HCT116 (cell line): ENCODE measurements around the gene TSC22D1. TPM values are rescaled to one million over a fixed set of nuclear protein-coding genes. Genes with fewer than 3 reads are reported as not detected.

Experiments
- ATAC-seq: fragments of 200-7000 bp; cut with Tn5 transposase; 2 replicates; pipeline ENCODE4 v1.9.1; 2020; ENCODE audit warnings: mild to moderate bottlenecking, moderate library complexity
- BruUV-seq: library from RNA; stranded (reverse); fragments of 400-500 nt; replicated peaks from 2 replicates; lab custom pipeline; 2021; lab: Mats Ljungman, UMichigan
- CTCF ChIA-PET: fragments of 300-600 bp; sonication (Branson Sonifier 250); formaldehyde crosslinking; loops from one replicate; lab custom pipeline; 2021; ENCODE audit warnings: antibody characterized with exemption; lab: Charles Lee
- POLR2A ChIA-PET: fragments of 300-600, 350-600 bp; sonication (Branson Sonifier 250); formaldehyde crosslinking; loops from one replicate; lab custom pipeline; 2021; ENCODE audit warnings: antibody characterized with exemption; lab: Charles Lee
- RAD21 ChIA-PET, 2 experiments: fragments of 300-600 bp; sonication (Branson Sonifier 250); formaldehyde crosslinking; loops; one replicate each; lab custom pipeline; 2023; ENCODE audit warnings: low total read pairs in 2 of 2; ENCODE audit not compliant: uncharacterized antibody in 2 of 2, unreplicated experiment in 2 of 2, low non-redundant PET in 1 of 2; lab: Charles Lee
- DNase-seq: peaks from one replicate; pipeline ENCODE4 v3.0.0-alpha.2; 2010; ENCODE audit warnings: low read depth, low spot score
- H2AFZ ChIP-seq: fragments of 200-600 bp; shearing (Covaris generic), sonication (generic); 2 replicates; pipeline ENCODE4 v1.6.1; 2017; ENCODE audit warnings: low read depth, mixed run types, mixed read lengths, antibody characterized with exemption, low read length; ENCODE audit not compliant: poor library complexity, severe bottlenecking
- H3K27ac ChIP-seq: 2 replicates; pipeline ENCODE4 v1.5.1; 2012; ENCODE audit warnings: low read depth, low read length
- H3K27me3 ChIP-seq: fragments of 200-600 bp; sonication (generic); 2 replicates; pipeline ENCODE4 v1.6.1; 2016; ENCODE audit warnings: mixed run types, low read length, mixed read lengths; ENCODE audit not compliant: insufficient read depth
- H3K36me3 ChIP-seq, 2 experiments: fragments of 200-500 bp in 1 of 2; fragments of 200-600 bp in 1 of 2; sonication (Bioruptor generic) in 1 of 2; sonication (generic) in 1 of 2; 2 replicates each; pipeline versions ENCODE4 v1.5.1 to v1.6.1; 2014 to 2016; ENCODE audit warnings: low read length in 2 of 2, inconsistent platforms in 1 of 2, mixed read lengths in 1 of 2, mixed run types in 1 of 2; ENCODE audit not compliant: insufficient read depth in 2 of 2, control insufficient read depth in 1 of 2
- H3K4me1 ChIP-seq, 2 experiments: fragments of 200-600 bp in 1 of 2; sonication (generic) in 1 of 2; 2 replicates each; pipeline versions ENCODE4 v1.5.1 to v1.6.1; 2012 to 2017; ENCODE audit warnings: low read length in 2 of 2, inconsistent platforms in 1 of 2, mild to moderate bottlenecking in 1 of 2, mixed read lengths in 1 of 2, mixed run types in 1 of 2, moderate library complexity in 1 of 2; ENCODE audit not compliant: insufficient read depth in 2 of 2, control insufficient read depth in 1 of 2
- H3K4me2 ChIP-seq: fragments of 200-600 bp; sonication (generic); 2 replicates; pipeline ENCODE4 v1.6.1; 2017; ENCODE audit warnings: mixed run types, low read length, mixed read lengths
- H3K4me3 ChIP-seq, 2 experiments: fragments of 200-600 bp in 1 of 2; sonication (generic) in 1 of 2; replicated peaks in 1 of 2; 2 replicates each; pipeline ENCODE4 v1.5.1; 2011 to 2016; ENCODE audit warnings: low read length in 2 of 2, control low read depth in 1 of 2, low read depth in 1 of 2, mild to moderate bottlenecking in 1 of 2, mixed read lengths in 1 of 2, mixed run types in 1 of 2
- H3K79me2 ChIP-seq: fragments of 200-600 bp; sonication (generic); 2 replicates; pipeline ENCODE4 v1.6.1; 2017; ENCODE audit warnings: mild to moderate bottlenecking, mixed run types, low read length, moderate library complexity, mixed read lengths; ENCODE audit not compliant: insufficient read depth
- H3K9ac ChIP-seq: fragments of 200-600 bp; sonication (generic); 2 replicates; pipeline ENCODE4 v1.6.1; 2016; ENCODE audit warnings: low read length, mixed read lengths
- H3K9me2 ChIP-seq: fragments of 200-600 bp; sonication (generic), shearing (Covaris generic); 2 replicates; pipeline ENCODE4 v1.6.1; 2017; ENCODE audit warnings: mixed run types, mild to moderate bottlenecking, moderate library complexity; ENCODE audit not compliant: insufficient read depth
- H3K9me3 ChIP-seq, 2 experiments: fragments of 200-500 bp in 1 of 2; fragments of 200-600 bp in 1 of 2; sonication (Bioruptor generic) in 1 of 2; sonication (generic) in 1 of 2; 2 replicates each; pipeline ENCODE4 v1.6.1; 2014 to 2017; ENCODE audit warnings: low read length in 2 of 2, mixed read lengths in 2 of 2, inconsistent platforms in 1 of 2, low read depth in 1 of 2, mild to moderate bottlenecking in 1 of 2, mixed run types in 1 of 2, moderate library complexity in 1 of 2; ENCODE audit not compliant: control insufficient read depth in 1 of 2, insufficient read depth in 1 of 2
- H4K20me1 ChIP-seq: fragments of 200-600 bp; sonication (generic), shearing (Covaris generic); 2 replicates; pipeline ENCODE4 v1.6.1; 2017; ENCODE audit warnings: mixed run types, mild to moderate bottlenecking, moderate library complexity; ENCODE audit not compliant: insufficient read depth
- ATF3 ChIP-seq: IDR thresholded peaks from 2 replicates; pipeline ENCODE4 v1.6.1; 2012
- CBX3 ChIP-seq: IDR thresholded peaks from 2 replicates; pipeline ENCODE4 v1.6.1; 2012; ENCODE audit warnings: low read depth
- CEBPB ChIP-seq: IDR thresholded peaks from 2 replicates; pipeline ENCODE4 v1.6.1; 2012; ENCODE audit warnings: low read depth
- ELF1 ChIP-seq: IDR thresholded peaks from 2 replicates; pipeline ENCODE4 v1.6.1; 2012; ENCODE audit warnings: low read depth, borderline replicate concordance
- EZH2phosphoT487 ChIP-seq: fragments of 200-600 bp; IDR thresholded peaks from 2 replicates; pipeline ENCODE4 v1.6.1; 2018; ENCODE audit warnings: antibody characterized with exemption, borderline replicate concordance
- FOSL1 ChIP-seq: IDR thresholded peaks from 2 replicates; pipeline ENCODE4 v1.6.1; 2012; ENCODE audit warnings: low read depth
- JUND ChIP-seq: IDR thresholded peaks from 2 replicates; pipeline ENCODE4 v1.6.1; 2012
- POLR2AphosphoS5 ChIP-seq: IDR thresholded peaks from 2 replicates; pipeline ENCODE4 v1.6.1; 2011; ENCODE audit warnings: mild to moderate bottlenecking, low read depth, low read length, moderate library complexity
- REST ChIP-seq: IDR thresholded peaks from 2 replicates; pipeline ENCODE4 v1.6.1; 2012; ENCODE audit warnings: low read depth
- SIN3A ChIP-seq: IDR thresholded peaks from 2 replicates; pipeline ENCODE4 v1.6.1; 2012; ENCODE audit warnings: low read depth
- SP1 ChIP-seq: IDR thresholded peaks from 2 replicates; pipeline ENCODE4 v1.6.1; 2012; ENCODE audit warnings: low read depth
- TCF7L2 ChIP-seq: IDR thresholded peaks from 2 replicates; pipeline ENCODE4 v1.7.0; 2011; ENCODE audit warnings: borderline replicate concordance, inconsistent platforms; ENCODE audit not compliant: insufficient read depth, insufficient read length; ENCODE audit errors: extremely low read depth
- YY1 ChIP-seq: IDR thresholded peaks from 2 replicates; pipeline ENCODE4 v1.6.1; 2011; ENCODE audit warnings: low read length, low read depth, moderate library complexity, mild to moderate bottlenecking; ENCODE audit not compliant: insufficient replicate concordance; ENCODE audit errors: extremely low read depth
- ZFX ChIP-seq: fragments of 450-650 bp; IDR thresholded peaks from 2 replicates; pipeline ENCODE4 v1.6.1; 2017
- ZNF274 ChIP-seq: fragments of 200-500 bp; sonication (Bioruptor generic); IDR thresholded peaks from 2 replicates; pipeline ENCODE4 v1.6.1; 2014; ENCODE audit warnings: mild to moderate bottlenecking, low read depth, low read length, inconsistent platforms
- intact Hi-C: fragments of 100-400 bp; cut with micrococcal nuclease; formaldehyde crosslinking; loops from 2 replicates; pipeline ENCODE4 v1.10.0; 2022
- total RNA-seq: library from RNA; stranded (reverse); gene quantifications from one replicate; pipeline ENCODE4 v1.2.1, GENCODE V29; 2021; ENCODE audit not compliant: unreplicated experiment

Gene TSC22D1
- total RNA-seq, 1 experiment from 2014 or later, result 268 TPM

- no TSS peak for BruUV-seq
- Histone ChIP-seq H3K4me3 (no peak overlapping the region), H3K79me2 (peaks cover 24% of the 10 kb centered on the region), H3K27me3 (no peaks in the 10 kb centered on the region), H4K20me1 (peaks cover 2% of the 10 kb centered on the region; the same call in 1 of the 2 replicates), H3K9me3 (no peaks in the 10 kb centered on the region), H3K4me1 (peaks cover 21 to 44% of the 10 kb centered on the region in 2 experiments; a peak in 3 of 4 replicates), H3K36me3 (peaks cover 13 to 18% of the 10 kb centered on the region in 2 experiments; a peak in 3 of 4 replicates), H3K27ac (no peak overlapping the region; the same call in 1 of the 2 replicates), H3K4me2 (no peak overlapping the region), H3K9ac (no peak overlapping the region), H3K9me2 (no peaks in the 10 kb centered on the region), H2AFZ (no peak overlapping the region)
- RAD21 ChIA-PET, result interaction anchor here in 1 of 2 experiments (0.7 kb wide), 1 partner anchor 188 kb away, joined by 3 read pairs; no protein-coding TSS in a partner anchor
- ATAC-seq, result peak; percentile 21
- POLR2A ChIA-PET, result interaction anchor here (0.6 to 7.6 kb wide), 8 partner anchors 9 to 199 kb away, joined by 3 to 172 read pairs (median 4); no protein-coding TSS in a partner anchor
- TF ChIP-seq POLR2AphosphoS5 (0 out of 2 replicates have a peak, but pooled peaks have one; percentile 17), EZH2phosphoT487 (no peak)
- intact Hi-C loops, result no loop called here
- no peak for DNase-seq
- CTCF ChIA-PET, result interaction anchor here (1.1 to 4.3 kb wide), 2 partner anchors 188 to 315 kb away, joined by 3 to 17 read pairs; no protein-coding TSS in a partner anchor
Observed at GRCh38 chr13:44431150-44431549, 145.0 kb downstream of the TSC22D1 start.

- no peaks in the 10 kb centered on the region for H3K27me3 ChIP-seq
- no peak overlapping the region for H3K9ac ChIP-seq
- H3K27ac ChIP-seq, result no peak overlapping the region
- no peak overlapping the region for H2AFZ ChIP-seq
- DNase-seq (no peak), ATAC-seq (no peak)
- CTCF ChIA-PET, result no interaction called here
- H3K79me2 ChIP-seq, result peaks cover 6% of the 10 kb centered on the region
- peaks cover 16 to 36% of the 10 kb centered on the region in 2 experiments; a peak in 3 of 4 replicates for H3K4me1 ChIP-seq
- no peaks in the 10 kb centered on the region for H4K20me1 ChIP-seq
- no TSS peak for BruUV-seq
- RAD21 ChIA-PET, result no interaction called here
- H3K9me2 ChIP-seq, result no peaks in the 10 kb centered on the region
- peaks cover 7 to 9% of the 10 kb centered on the region in 2 experiments; a peak in 3 of 4 replicates for H3K36me3 ChIP-seq
- no peak overlapping the region for H3K4me2 ChIP-seq
- no peak for TF ChIP-seq JUND
- no peak for TF ChIP-seq ELF1
- TF ChIP-seq ZNF274, result no peak
- no peak for TF ChIP-seq POLR2AphosphoS5
- no peak for TF ChIP-seq SIN3A
- no peak for TF ChIP-seq FOSL1
- no peak for TF ChIP-seq YY1
- no peak for TF ChIP-seq CEBPB
- no peak for TF ChIP-seq EZH2phosphoT487
- no peak for TF ChIP-seq TCF7L2
- TF ChIP-seq ZFX, result no peak
- no peak for TF ChIP-seq ATF3
- TF ChIP-seq SP1, result no peak
- TF ChIP-seq CBX3, result no peak
- no peak for TF ChIP-seq REST
- no peak overlapping the region for H3K4me3 ChIP-seq
- POLR2A ChIA-PET, result interaction anchor here (1.3 to 2.7 kb wide), 3 partner anchors 7 to 42 kb away, joined by 4 to 7 read pairs (median 7); no protein-coding TSS in a partner anchor
- no peaks in the 10 kb centered on the region for H3K9me3 ChIP-seq
- intact Hi-C loops, result no loop called here
Observed at GRCh38 chr13:44429311-44429710, 146.8 kb downstream of the TSC22D1 start.
